Astrocyte (in vitro differentiated cells and primary cell): ENCODE results near the gene TBC1D24. TPM values are rescaled to one million over a fixed set of nuclear protein-coding genes. Genes with fewer than 3 reads are reported as not detected.

Source experiments
- DNase-seq: peaks from one replicate; pipeline ENCODE4 v3.0.0-alpha.2; 2010; ENCODE audit warnings: low read depth
- FAIRE-seq: peaks from 2 replicates; lab custom pipeline; 2011; peaks lifted over from hg19 to GRCh38; lab: Jason Lieb, UNC
- H2AFZ ChIP-seq: 2 replicates; pipeline ENCODE4 v1.6.0; 2012; ENCODE audit warnings: low read depth, low read length, inconsistent platforms
- H3K27ac ChIP-seq: 2 replicates; pipeline ENCODE4 v1.5.1; 2011; ENCODE audit warnings: low read depth, low read length, inconsistent platforms
- H3K27me3 ChIP-seq: 2 replicates; pipeline ENCODE4 v1.6.0; 2011; ENCODE audit warnings: low read length, inconsistent platforms; ENCODE audit not compliant: insufficient read depth
- H3K36me3 ChIP-seq: 2 replicates; pipeline ENCODE4 v1.5.1; 2011; ENCODE audit warnings: low read length, inconsistent platforms; ENCODE audit not compliant: insufficient read depth
- H3K4me1 ChIP-seq: 2 replicates; pipeline ENCODE4 v1.5.1; 2011; ENCODE audit warnings: low read length, inconsistent platforms; ENCODE audit not compliant: insufficient read depth
- H3K4me2 ChIP-seq: 2 replicates; pipeline ENCODE4 v1.6.0; 2012; ENCODE audit warnings: low read length, inconsistent platforms
- H3K4me3 ChIP-seq: 2 replicates; pipeline ENCODE4 v1.5.1; 2011; ENCODE audit warnings: low read depth, mild to moderate bottlenecking, low read length, inconsistent platforms; ENCODE audit not compliant: insufficient read depth
- H3K79me2 ChIP-seq: 2 replicates; pipeline ENCODE4 v1.6.0; 2012; ENCODE audit warnings: mild to moderate bottlenecking, low read length, inconsistent platforms; ENCODE audit not compliant: insufficient read depth
- H3K9ac ChIP-seq: 2 replicates; pipeline ENCODE4 v1.6.0; 2012; ENCODE audit warnings: mild to moderate bottlenecking, low read length, inconsistent platforms
- H3K9me3 ChIP-seq: 2 replicates; pipeline ENCODE4 v1.5.1; 2012; ENCODE audit warnings: low read depth, mild to moderate bottlenecking, low read length, inconsistent platforms; ENCODE audit not compliant: insufficient read depth
- H4K20me1 ChIP-seq: 2 replicates; pipeline ENCODE4 v1.6.0; 2012; ENCODE audit warnings: low read length, inconsistent platforms; ENCODE audit not compliant: insufficient read depth
- H3K27ac Mint-ChIP-seq: one replicate; pipeline ENCODE4 v1.8.0; 2021; ENCODE audit warnings: mild to moderate bottlenecking, mixed read lengths; ENCODE audit not compliant: unreplicated experiment
- H3K27me3 Mint-ChIP-seq: one replicate; pipeline ENCODE4 v1.8.0; 2021; ENCODE audit warnings: low read depth, mixed read lengths; ENCODE audit not compliant: unreplicated experiment
- H3K36me3 Mint-ChIP-seq: one replicate; pipeline ENCODE4 v1.8.0; 2021; ENCODE audit warnings: low read depth, mixed read lengths; ENCODE audit not compliant: unreplicated experiment
- H3K4me1 Mint-ChIP-seq: one replicate; pipeline ENCODE4 v1.8.0; 2021; ENCODE audit warnings: low read depth, mixed read lengths; ENCODE audit not compliant: unreplicated experiment
- H3K4me3 Mint-ChIP-seq: one replicate; pipeline ENCODE4 v1.8.0; 2021; ENCODE audit warnings: mild to moderate bottlenecking, moderate library complexity, mixed read lengths; ENCODE audit not compliant: unreplicated experiment
- H3K9me3 Mint-ChIP-seq: one replicate; pipeline ENCODE4 v1.8.0; 2021; ENCODE audit warnings: mild to moderate bottlenecking, mixed read lengths; ENCODE audit not compliant: unreplicated experiment
- EZH2 ChIP-seq: IDR thresholded peaks from 2 replicates; pipeline ENCODE4 v1.6.1; 2012; ENCODE audit warnings: mild to moderate bottlenecking, low read length, inconsistent platforms; ENCODE audit not compliant: insufficient read depth
- total RNA-seq: library from RNA; stranded (reverse); gene quantifications from 2 replicates; pipeline ENCODE4 v1.2.1, GENCODE V29; 2021
- TF ChIP-seq, protein P1 (sequence below): IDR thresholded peaks from 2 replicates; pipeline ENCODE4 v1.5.1; 2011; ENCODE audit warnings: low read depth, mild to moderate bottlenecking, inconsistent platforms, low read length, moderate library complexity; ENCODE audit not compliant: insufficient read depth

The TBC1D24 gene
- total RNA-seq, 1 donor from 2014 or later = 13.4 TPM

- Histone ChIP-seq H4K20me1 (peaks cover 31% of the 10 kb centered on the region), H3K4me1 (peaks cover 30% of the 10 kb centered on the region), H3K9me3 (no peaks in the 10 kb centered on the region), H2AFZ (peak overlapping the region; percentile 41), H3K4me3 (no peak overlapping the region), H3K79me2 (peaks cover 9% of the 10 kb centered on the region), H3K9ac (no peak overlapping the region), H3K27me3 (no peaks in the 10 kb centered on the region), H3K4me2 (peak overlapping the region; percentile 63), H3K27ac (no peak overlapping the region), H3K36me3 (no peaks in the 10 kb centered on the region)
- no peak for FAIRE-seq
- TF ChIP-seq EZH2 = no peak
- TF ChIP-seq, protein P1, sequence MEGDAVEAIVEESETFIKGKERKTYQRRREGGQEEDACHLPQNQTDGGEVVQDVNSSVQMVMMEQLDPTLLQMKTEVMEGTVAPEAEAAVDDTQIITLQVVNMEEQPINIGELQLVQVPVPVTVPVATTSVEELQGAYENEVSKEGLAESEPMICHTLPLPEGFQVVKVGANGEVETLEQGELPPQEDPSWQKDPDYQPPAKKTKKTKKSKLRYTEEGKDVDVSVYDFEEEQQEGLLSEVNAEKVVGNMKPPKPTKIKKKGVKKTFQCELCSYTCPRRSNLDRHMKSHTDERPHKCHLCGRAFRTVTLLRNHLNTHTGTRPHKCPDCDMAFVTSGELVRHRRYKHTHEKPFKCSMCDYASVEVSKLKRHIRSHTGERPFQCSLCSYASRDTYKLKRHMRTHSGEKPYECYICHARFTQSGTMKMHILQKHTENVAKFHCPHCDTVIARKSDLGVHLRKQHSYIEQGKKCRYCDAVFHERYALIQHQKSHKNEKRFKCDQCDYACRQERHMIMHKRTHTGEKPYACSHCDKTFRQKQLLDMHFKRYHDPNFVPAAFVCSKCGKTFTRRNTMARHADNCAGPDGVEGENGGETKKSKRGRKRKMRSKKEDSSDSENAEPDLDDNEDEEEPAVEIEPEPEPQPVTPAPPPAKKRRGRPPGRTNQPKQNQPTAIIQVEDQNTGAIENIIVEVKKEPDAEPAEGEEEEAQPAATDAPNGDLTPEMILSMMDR = no peak
- no peak for DNase-seq
- Mint-ChIP-seq H3K9me3 (no peaks in the 10 kb centered on the region), H3K27me3 (peaks cover 16% of the 10 kb centered on the region), H3K4me3 (no peak overlapping the region), H3K4me1 (peaks cover 3% of the 10 kb centered on the region), H3K27ac (no peak overlapping the region), H3K36me3 (no peaks in the 10 kb centered on the region)
These were observed 3.1 kb upstream of the TBC1D24 start for GRCh38 chr16:2471653-2472487.

- Mint-ChIP-seq H3K4me3 (peak overlapping the region; percentile 77), H3K36me3 (no peaks in the 10 kb centered on the region), H3K27ac (no peak overlapping the region), H3K27me3 (peaks cover 17% of the 10 kb centered on the region), H3K9me3 (no peaks in the 10 kb centered on the region), H3K4me1 (peaks cover 3% of the 10 kb centered on the region)
- Histone ChIP-seq H3K4me3 (no peak overlapping the region), H4K20me1 (peaks cover 37% of the 10 kb centered on the region), H3K27ac (no peak overlapping the region), H3K9me3 (no peaks in the 10 kb centered on the region), H3K27me3 (no peaks in the 10 kb centered on the region), H3K4me2 (no peak overlapping the region), H3K4me1 (peaks cover 26% of the 10 kb centered on the region), H3K36me3 (no peaks in the 10 kb centered on the region), H2AFZ (no peak overlapping the region), H3K79me2 (peaks cover 11% of the 10 kb centered on the region), H3K9ac (no peak overlapping the region)
- no peak for FAIRE-seq
- DNase-seq = no peak
- TF ChIP-seq, protein P1 = no peak
- no peak for TF ChIP-seq EZH2
These were observed 2.5 kb upstream of the TBC1D24 start for GRCh38 chr16:2472488-2472864.

- Histone ChIP-seq H4K20me1 (peaks cover 42% of the 10 kb centered on the region), H3K9me3 (no peaks in the 10 kb centered on the region), H3K36me3 (no peaks in the 10 kb centered on the region), H3K4me2 (peak overlapping the region; percentile 92), H3K4me1 (peaks cover 22% of the 10 kb centered on the region), H3K27me3 (no peaks in the 10 kb centered on the region), H3K79me2 (peaks cover 16% of the 10 kb centered on the region), H2AFZ (no peak overlapping the region), H3K9ac (no peak overlapping the region), H3K27ac (no peak overlapping the region), H3K4me3 (no peak overlapping the region)
- H3K27me3 Mint-ChIP-seq = peaks cover 21% of the 10 kb centered on the region
- no peaks in the 10 kb centered on the region for H3K9me3 Mint-ChIP-seq
- TF ChIP-seq, protein P1 = no peak
- no peak for TF ChIP-seq EZH2
- H3K4me3 Mint-ChIP-seq = peak overlapping the region; percentile 81
- H3K27ac Mint-ChIP-seq = peak overlapping the region; percentile 26
- DNase-seq = no peak
- peaks cover 6% of the 10 kb centered on the region for H3K4me1 Mint-ChIP-seq
- no peak for FAIRE-seq
- H3K36me3 Mint-ChIP-seq = peaks cover 2% of the 10 kb centered on the region
These were observed 2.0 kb upstream of the TBC1D24 start for GRCh38 chr16:2472885-2473445.
